Measurements from ENCODE around the gene LGI2.

- no peak for TF ChIP-seq CTCF (IDR thresholded peaks at IDR 0.05)
- no peak for TF ChIP-seq POLR2A (IDR thresholded peaks at IDR 0.05)
- no peak for TF ChIP-seq POLR2AphosphoS5 (IDR thresholded peaks at IDR 0.05)
Observed at GRCh38 chr4:24969486-24969885, 61.3 kb downstream of the LGI2 start.

Data from breast epithelium (tissue), 3 donors.